A549 treated with GW870086 at 1 μM for 4 hours (cell line): ENCODE data around the gene YPEL1. TPM values are rescaled to one million over a fixed set of nuclear protein-coding genes. Genes with fewer than 3 reads are reported as not detected.

Experiments used
- total RNA-seq: library from RNA; stranded (reverse); fragments of 200-300 nt; extraction: Qiagen RNA extraction; gene quantifications from 5 replicates; pipeline ENCODE4 v1.2.3, GENCODE V29; 2022; ENCODE audit warnings: low read depth

Gene YPEL1, protein sequence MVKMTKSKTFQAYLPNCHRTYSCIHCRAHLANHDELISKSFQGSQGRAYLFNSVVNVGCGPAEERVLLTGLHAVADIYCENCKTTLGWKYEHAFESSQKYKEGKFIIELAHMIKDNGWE
- total RNA-seq = 0.16 to 0.54 TPM (median 0.30 TPM) in 5 replicates

DNA sequence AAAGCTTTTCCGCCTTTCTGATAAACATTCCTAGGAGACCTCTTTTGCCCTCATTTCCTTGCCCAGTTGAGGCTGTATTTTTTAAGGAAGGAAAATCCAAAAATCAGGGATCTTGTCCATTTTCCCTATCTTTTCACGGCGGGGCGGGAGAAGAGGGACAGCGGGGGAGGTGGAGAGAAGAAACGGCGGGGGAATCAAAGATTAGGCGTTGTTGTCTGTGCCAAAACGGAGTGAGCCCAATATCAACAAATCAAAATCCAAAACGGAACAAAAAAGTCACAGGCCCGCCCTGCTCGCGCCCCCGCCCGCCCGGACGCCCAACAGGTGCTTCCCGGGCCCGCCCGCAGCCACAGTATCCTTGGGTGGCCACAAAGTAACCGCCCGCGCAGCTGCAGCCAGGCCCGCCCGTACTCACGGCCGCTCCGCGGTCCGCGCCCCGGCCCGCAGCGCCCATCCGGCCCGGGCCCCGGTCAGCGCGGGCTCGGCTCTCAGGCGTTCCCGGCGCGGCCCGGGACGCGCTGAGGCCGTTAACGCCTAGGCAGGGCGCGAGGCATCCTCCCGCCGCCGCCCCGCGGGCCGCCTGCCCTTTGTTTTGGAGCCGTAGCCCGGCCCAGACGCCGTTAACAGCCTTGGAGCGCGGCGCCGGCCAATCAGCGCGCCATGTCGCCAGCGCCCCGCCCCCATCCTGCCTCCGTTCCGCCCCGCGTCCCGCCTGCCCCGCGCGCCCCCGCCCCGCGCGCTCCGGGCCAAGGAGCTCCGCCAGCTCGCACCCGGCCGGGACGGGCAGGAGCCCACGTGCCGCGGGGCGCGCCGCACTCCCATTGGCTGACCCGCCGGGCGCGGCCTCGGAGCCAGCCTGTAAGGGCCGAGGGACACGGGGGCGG lies at the start of gene YPEL1:
Gene YPEL1, minus strand, starts transcription at position 595 of the 884 bp plus-strand sequence. CDS start 25,050 bp downstream, outside the sequence.

Other genes starting within 250 kb of the YPEL1 start
- 0.11 to 0.37 TPM (median 0.24 TPM) in 5 replicates for gene RIMBP3C, start 184.3 kb downstream of the YPEL1 start, total RNA-seq
- gene UBE2L3, start 168.1 kb downstream of the YPEL1 start, total RNA-seq = 63.7 to 71.5 TPM (median 64.9 TPM) in 5 replicates
- 39.9 to 56.8 TPM (median 53.7 TPM) in 5 replicates for gene YDJC, start 105.8 kb downstream of the YPEL1 start, total RNA-seq
- gene CCDC116, start 103.0 kb downstream of the YPEL1 start, total RNA-seq = 0.09 TPM in 1 of 5 replicates, not detected in the others
- gene SDF2L1, start 93.5 kb downstream of the YPEL1 start, total RNA-seq = 39.4 to 56.4 TPM (median 53.2 TPM) in 5 replicates
- gene PPIL2, start 69.8 kb downstream of the YPEL1 start, total RNA-seq = 17.7 to 21.8 TPM (median 20.6 TPM) in 5 replicates
- gene MAPK1, start 131.9 kb upstream of the YPEL1 start, total RNA-seq = 40.8 to 81.2 TPM (median 66.8 TPM) in 5 replicates
- gene PPM1F, start 217.1 kb upstream of the YPEL1 start, total RNA-seq = 16.0 to 20.3 TPM (median 18.1 TPM) in 5 replicates
- 13.0 to 15.5 TPM (median 14.4 TPM) in 5 replicates for gene TOP3B, start 247.0 kb upstream of the YPEL1 start, total RNA-seq